Measurements from ENCODE around the gene ACAD10. TPM values are rescaled to one million over a fixed set of nuclear protein-coding genes. Genes with fewer than 3 reads are reported as not detected.
"Not testable (repeated sequence)": the region's sequence is repeated elsewhere in the genome, so short reads cannot be mapped to it uniquely, and the experiment has no call there.

Gene ACAD10
- total RNA-seq, 1 experiment from 2014 or later = 36.9 TPM

DNA sequence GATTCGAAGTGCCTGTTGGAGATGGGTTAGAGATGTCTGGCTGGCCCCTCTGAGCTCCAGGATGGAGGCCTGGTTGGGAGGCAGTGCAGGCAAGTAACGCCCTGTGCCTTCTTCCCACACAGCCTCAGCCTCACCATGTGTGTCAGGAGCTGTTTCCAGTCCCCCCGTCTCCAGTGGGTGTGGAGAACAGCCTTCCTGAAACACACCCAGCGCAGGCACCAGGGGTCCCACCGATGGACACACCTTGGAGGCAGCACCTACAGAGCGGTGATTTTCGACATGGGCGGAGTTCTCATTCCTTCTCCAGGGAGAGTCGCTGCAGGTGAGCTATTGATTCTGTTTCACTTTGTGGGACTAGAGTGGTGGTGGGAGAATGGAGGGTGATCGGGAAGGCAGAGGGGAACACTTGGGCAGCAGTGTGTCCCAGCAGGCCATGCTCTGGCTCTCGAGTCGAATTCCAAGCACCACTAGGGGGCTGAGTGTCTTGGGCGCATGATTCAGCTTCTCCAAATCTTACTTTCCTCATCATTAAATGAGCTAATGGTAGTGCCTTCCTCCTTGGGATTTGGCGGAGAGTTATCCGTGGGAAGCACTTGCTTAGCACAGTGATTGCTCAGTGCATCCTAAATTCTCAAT is 6.8 kb downstream of the ACAD10 start:
- Histone ChIP-seq H3K4me1 (ENCODE audit: low read length) (peaks cover 3% of the 10 kb centered on the region), H3K36me3 (ENCODE audit: insufficient read depth, low read length) (peaks cover 4% of the 10 kb centered on the region; the same call in 1 of the 2 replicates), H3K27ac (ENCODE audit: low read length) (no peak overlapping the region), H3K4me3 (ENCODE audit: low read length) (no peak overlapping the region), H3K9ac (ENCODE audit: low read length) (no peak overlapping the region), H3K9me3 (ENCODE audit: low read length) (no peaks in the 10 kb centered on the region), H3K9me2 (replicated peaks; ENCODE audit: insufficient read depth, low read length) (no peaks in the 10 kb centered on the region), H3K4me2 (ENCODE audit: low read depth, low read length, poor library complexity, severe bottlenecking) (no peak overlapping the region), H3K27me3 (ENCODE audit: low read length) (no peaks in the 10 kb centered on the region), H4K20me1 (ENCODE audit: insufficient read depth, low read depth, low read length) (no peaks in the 10 kb centered on the region), H3K79me2 (ENCODE audit: low read length) (peaks cover 1% of the 10 kb centered on the region), H2AFZ (ENCODE audit: low read length) (no peak overlapping the region)
- peak; percentile 46 for DNase-seq

GRCh38 chr12:111693818-111694217 is 8.0 kb downstream of the ACAD10 start:
- Histone ChIP-seq H4K20me1 (ENCODE audit: insufficient read depth, low read depth, low read length) (no peaks in the 10 kb centered on the region), H3K9me3 (ENCODE audit: low read length) (no peaks in the 10 kb centered on the region), H3K36me3 (ENCODE audit: insufficient read depth, low read length) (peaks cover 4% of the 10 kb centered on the region; the same call in 1 of the 2 replicates), H2AFZ (ENCODE audit: low read length) (no peak overlapping the region), H3K27ac (ENCODE audit: low read length) (no peak overlapping the region), H3K4me3 (ENCODE audit: low read length) (no peak overlapping the region), H3K4me2 (ENCODE audit: low read depth, low read length, poor library complexity, severe bottlenecking) (no peak overlapping the region), H3K9me2 (replicated peaks; ENCODE audit: insufficient read depth, low read length) (no peaks in the 10 kb centered on the region), H3K4me1 (ENCODE audit: low read length) (peaks cover 3% of the 10 kb centered on the region), H3K9ac (ENCODE audit: low read length) (no peak overlapping the region), H3K27me3 (ENCODE audit: low read length) (no peaks in the 10 kb centered on the region), H3K79me2 (ENCODE audit: low read length) (no peaks in the 10 kb centered on the region)
- DNase-seq = no peak

DNA sequence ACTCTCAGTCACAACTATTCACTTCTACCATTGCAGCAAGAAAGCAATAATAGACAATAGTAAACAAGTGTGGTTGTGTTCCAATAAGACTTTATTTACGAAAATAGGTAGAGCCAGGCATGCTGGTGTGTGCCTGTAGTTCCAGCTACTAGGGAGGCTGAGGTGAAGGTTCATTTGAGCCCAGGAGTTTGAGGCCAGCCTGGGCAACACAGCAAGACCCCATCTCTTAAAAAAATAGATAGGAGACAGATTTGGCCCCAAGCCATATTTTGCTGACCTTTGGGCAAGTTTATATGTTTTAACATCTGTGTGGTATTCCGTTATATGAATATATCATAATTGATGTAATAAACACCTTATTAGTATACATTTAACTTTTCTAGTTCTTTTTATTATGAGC is 14.1 kb downstream of the ACAD10 start:
- H3K9me3 ChIP-seq (ENCODE audit: low read length) = no peaks in the 10 kb centered on the region
- peaks cover 25% of the 10 kb centered on the region for H3K36me3 ChIP-seq (ENCODE audit: insufficient read depth, low read length)
- no peaks in the 10 kb centered on the region for H3K9me2 ChIP-seq (replicated peaks; ENCODE audit: insufficient read depth, low read length)
- no peaks in the 10 kb centered on the region for H3K79me2 ChIP-seq (ENCODE audit: low read length)
- no peak overlapping the region for H3K4me3 ChIP-seq (ENCODE audit: low read length)
- H4K20me1 ChIP-seq (ENCODE audit: insufficient read depth, low read depth, low read length) = no peaks in the 10 kb centered on the region
- H3K4me1 ChIP-seq (ENCODE audit: low read length) = peaks cover 6% of the 10 kb centered on the region
- H3K27ac ChIP-seq (ENCODE audit: low read length) = no peak overlapping the region
- no peak for DNase-seq
- no peak overlapping the region for H3K9ac ChIP-seq (ENCODE audit: low read length)
- no peak overlapping the region for H2AFZ ChIP-seq (ENCODE audit: low read length)
- no peak overlapping the region for H3K4me2 ChIP-seq (ENCODE audit: low read depth, low read length, poor library complexity, severe bottlenecking)
- no peaks in the 10 kb centered on the region for H3K27me3 ChIP-seq (ENCODE audit: low read length)

- Histone ChIP-seq H3K9me2 (replicated peaks; ENCODE audit: insufficient read depth, low read length) (no peaks in the 10 kb centered on the region), H3K36me3 (ENCODE audit: insufficient read depth, low read length) (peaks cover 23% of the 10 kb centered on the region), H3K4me2 (ENCODE audit: low read depth, low read length, poor library complexity, severe bottlenecking) (no peak overlapping the region)
These were observed 19.8 kb downstream of the ACAD10 start for GRCh38 chr12:111705672-111706071.

DNA sequence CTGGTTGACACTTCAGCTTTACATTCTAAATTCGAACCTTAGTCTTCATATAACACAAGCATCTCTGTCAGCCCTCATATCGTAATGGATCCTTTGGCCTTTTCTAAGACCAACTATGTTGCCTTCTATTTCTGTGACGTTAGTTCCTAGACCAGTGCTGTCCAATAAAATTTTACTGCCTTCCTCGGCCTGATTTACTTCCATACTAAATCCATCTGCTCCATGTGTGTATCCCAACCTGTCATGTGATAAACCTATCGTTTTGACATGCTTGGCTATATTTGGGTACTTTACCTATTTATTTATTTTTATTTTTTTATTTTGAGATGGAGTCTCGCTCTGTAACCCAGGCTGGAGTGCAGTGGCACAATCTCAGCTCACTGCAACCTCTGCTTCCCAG is 20.3 kb downstream of the ACAD10 start:
- Histone ChIP-seq H3K9ac (ENCODE audit: low read length) (no peak overlapping the region), H3K9me2 (replicated peaks; ENCODE audit: insufficient read depth, low read length) (no peaks in the 10 kb centered on the region)

More at GRCh38 chr12:111705672-111706071, 19.8 kb downstream of the ACAD10 start:
- H3K79me2 ChIP-seq (ENCODE audit: low read length) = no peaks in the 10 kb centered on the region
- peaks cover 3% of the 10 kb centered on the region for H3K4me1 ChIP-seq (ENCODE audit: low read length)
- H3K9ac ChIP-seq (ENCODE audit: low read length) = no peak overlapping the region
- H3K4me3 ChIP-seq (ENCODE audit: low read length) = no peak overlapping the region
- H3K27me3 ChIP-seq (ENCODE audit: low read length) = no peaks in the 10 kb centered on the region
- no peak overlapping the region for H3K27ac ChIP-seq (ENCODE audit: low read length)
- no peaks in the 10 kb centered on the region for H4K20me1 ChIP-seq (ENCODE audit: insufficient read depth, low read depth, low read length)
- no peaks in the 10 kb centered on the region for H3K9me3 ChIP-seq (ENCODE audit: low read length)
- no peak overlapping the region for H2AFZ ChIP-seq (ENCODE audit: low read length)
- DNase-seq = no peak

GRCh38 chr12:111715279-111715678 is 29.4 kb downstream of the ACAD10 start:
- no peaks in the 10 kb centered on the region for H3K4me1 ChIP-seq (ENCODE audit: low read length)
- H3K4me3 ChIP-seq (ENCODE audit: low read length) = no peak overlapping the region
- no peaks in the 10 kb centered on the region for H3K27me3 ChIP-seq (ENCODE audit: low read length)
- H3K4me2 ChIP-seq (ENCODE audit: low read depth, low read length, poor library complexity, severe bottlenecking) = no peak overlapping the region
- no peak overlapping the region for H2AFZ ChIP-seq (ENCODE audit: low read length)
- no peak overlapping the region for H3K9ac ChIP-seq (ENCODE audit: low read length)
- no peaks in the 10 kb centered on the region for H4K20me1 ChIP-seq (ENCODE audit: insufficient read depth, low read depth, low read length)
- no peaks in the 10 kb centered on the region for H3K9me2 ChIP-seq (replicated peaks; ENCODE audit: insufficient read depth, low read length)
- H3K27ac ChIP-seq (ENCODE audit: low read length) = no peak overlapping the region
- peaks cover 22% of the 10 kb centered on the region for H3K36me3 ChIP-seq (ENCODE audit: insufficient read depth, low read length)
- DNase-seq = no peak
- no peaks in the 10 kb centered on the region for H3K9me3 ChIP-seq (ENCODE audit: low read length)
- H3K79me2 ChIP-seq (ENCODE audit: low read length) = no peaks in the 10 kb centered on the region

More for the DNA sequence above, 20.3 kb downstream of the ACAD10 start:
- Histone ChIP-seq H4K20me1 (ENCODE audit: insufficient read depth, low read depth, low read length) (no peaks in the 10 kb centered on the region), H3K27ac (ENCODE audit: low read length) (no peak overlapping the region), H3K4me2 (ENCODE audit: low read depth, low read length, poor library complexity, severe bottlenecking) (no peak overlapping the region), H3K4me3 (ENCODE audit: low read length) (no peak overlapping the region), H2AFZ (ENCODE audit: low read length) (no peak overlapping the region), H3K27me3 (ENCODE audit: low read length) (no peaks in the 10 kb centered on the region), H3K4me1 (ENCODE audit: low read length) (peaks cover 3% of the 10 kb centered on the region), H3K9me3 (ENCODE audit: low read length) (no peaks in the 10 kb centered on the region), H3K79me2 (ENCODE audit: low read length) (no peaks in the 10 kb centered on the region), H3K36me3 (ENCODE audit: insufficient read depth, low read length) (peaks cover 26% of the 10 kb centered on the region)
- DNase-seq = no peak

- H3K27me3 ChIP-seq (ENCODE audit: low read length); DNase-seq; H3K9me3 ChIP-seq (ENCODE audit: low read length); H3K4me2 ChIP-seq (ENCODE audit: low read depth, low read length, poor library complexity, severe bottlenecking); H2AFZ ChIP-seq (ENCODE audit: low read length); H3K9me2 ChIP-seq (replicated peaks; ENCODE audit: insufficient read depth, low read length); H3K79me2 ChIP-seq (ENCODE audit: low read length); H3K4me1 ChIP-seq (ENCODE audit: low read length); H3K27ac ChIP-seq (ENCODE audit: low read length); H4K20me1 ChIP-seq (ENCODE audit: insufficient read depth, low read depth, low read length); H3K36me3 ChIP-seq (ENCODE audit: insufficient read depth, low read length); H3K9ac ChIP-seq (ENCODE audit: low read length); H3K4me3 ChIP-seq (ENCODE audit: low read length): not testable (repeated sequence)
These were observed 33.5 kb downstream of the ACAD10 start for GRCh38 chr12:111719316-111719715.

GRCh38 chr12:111720457-111720856 is 34.6 kb downstream of the ACAD10 start:
- Histone ChIP-seq H3K36me3 (ENCODE audit: insufficient read depth, low read length) (peaks cover 7% of the 10 kb centered on the region; the same call in 1 of the 2 replicates), H3K4me1 (ENCODE audit: low read length) (no peaks in the 10 kb centered on the region), H4K20me1 (ENCODE audit: insufficient read depth, low read depth, low read length) (no peaks in the 10 kb centered on the region), H3K9me2 (replicated peaks; ENCODE audit: insufficient read depth, low read length) (no peaks in the 10 kb centered on the region), H3K27ac (ENCODE audit: low read length) (no peak overlapping the region), H3K27me3 (ENCODE audit: low read length) (no peaks in the 10 kb centered on the region), H3K4me2 (ENCODE audit: low read depth, low read length, poor library complexity, severe bottlenecking) (no peak overlapping the region), H3K79me2 (ENCODE audit: low read length) (no peaks in the 10 kb centered on the region), H3K9me3 (ENCODE audit: low read length) (no peaks in the 10 kb centered on the region), H2AFZ (ENCODE audit: low read length) (no peak overlapping the region), H3K4me3 (ENCODE audit: low read length) (no peak overlapping the region), H3K9ac (ENCODE audit: low read length) (no peak overlapping the region)
- DNase-seq = peak; percentile 24
